ENCODE data around the gene NSUN6.
"Not testable (repeated sequence)": the region's sequence is repeated elsewhere in the genome, so short reads cannot be mapped to it uniquely, and the experiment has no call there.

The NSUN6 gene

DNA sequence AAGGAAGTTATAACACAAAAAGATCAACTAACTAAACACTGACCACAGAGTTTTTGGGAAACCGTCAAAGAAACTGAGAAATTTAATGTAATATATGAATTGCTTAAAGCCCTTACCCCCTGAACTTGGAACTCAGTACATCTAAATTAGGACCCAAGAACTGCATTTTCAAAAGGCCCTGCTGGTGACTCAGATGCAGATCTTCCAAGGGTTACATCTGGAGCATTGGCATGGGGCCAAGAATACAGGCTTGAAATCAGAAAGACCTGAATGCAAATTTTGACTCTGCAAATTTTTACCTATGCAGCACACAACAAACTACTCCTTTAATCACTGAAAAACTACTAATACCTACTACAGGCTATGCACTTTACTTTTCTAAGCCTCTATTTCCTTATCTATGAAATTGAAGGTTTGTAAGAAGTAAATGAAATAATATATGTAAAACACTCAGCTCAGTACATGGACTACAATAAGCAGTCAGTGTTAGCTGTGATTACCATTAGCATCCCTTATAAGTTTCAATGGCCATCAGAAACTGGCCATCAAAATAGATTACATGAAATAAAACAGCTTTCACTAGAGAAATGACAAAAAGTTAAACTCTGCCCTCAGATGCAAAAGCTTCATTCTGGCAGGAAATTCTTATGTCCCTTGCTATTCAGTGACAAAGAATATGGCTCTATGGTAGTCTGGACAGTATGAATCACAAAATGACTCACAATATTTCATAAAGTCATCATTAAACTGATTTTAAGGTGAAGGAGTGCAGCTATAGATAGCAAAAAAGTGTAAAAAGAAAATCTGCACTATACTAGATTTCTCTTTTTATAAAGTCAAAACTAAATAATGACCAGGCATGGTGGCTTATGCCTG is 43.6 kb downstream of the NSUN6 start:
- peak; percentile 16 to 69 for DNase-seq

DNA sequence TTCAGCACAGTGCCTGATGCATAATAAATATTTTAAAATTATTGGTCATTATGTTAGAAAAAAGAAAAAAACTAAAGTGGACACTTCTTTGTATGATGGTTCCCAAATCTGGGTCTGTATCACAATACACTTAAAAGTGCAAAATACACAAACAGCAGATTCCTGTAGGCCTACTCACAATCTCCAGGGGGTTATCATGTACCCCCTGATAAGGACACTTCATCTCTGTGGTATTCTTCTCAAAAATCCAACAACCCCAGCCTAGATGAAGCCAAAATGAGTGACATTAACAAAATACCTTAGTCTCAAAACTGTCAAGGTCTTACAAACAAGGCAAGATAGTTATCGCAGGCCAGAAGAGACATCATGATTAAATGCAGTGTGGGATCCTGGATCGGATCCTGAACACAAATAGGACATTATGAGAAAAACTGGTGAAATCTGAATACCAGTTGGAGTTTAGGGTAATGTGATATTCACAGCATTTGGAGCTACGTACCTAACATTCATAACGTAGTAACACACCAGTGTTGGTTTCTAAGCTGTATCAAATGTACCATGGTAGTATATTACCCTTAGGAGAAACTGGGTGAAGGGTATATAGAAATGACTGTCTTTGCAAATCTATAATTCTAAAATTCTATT is 45.2 kb downstream of the NSUN6 start:
- no peak for DNase-seq

DNA sequence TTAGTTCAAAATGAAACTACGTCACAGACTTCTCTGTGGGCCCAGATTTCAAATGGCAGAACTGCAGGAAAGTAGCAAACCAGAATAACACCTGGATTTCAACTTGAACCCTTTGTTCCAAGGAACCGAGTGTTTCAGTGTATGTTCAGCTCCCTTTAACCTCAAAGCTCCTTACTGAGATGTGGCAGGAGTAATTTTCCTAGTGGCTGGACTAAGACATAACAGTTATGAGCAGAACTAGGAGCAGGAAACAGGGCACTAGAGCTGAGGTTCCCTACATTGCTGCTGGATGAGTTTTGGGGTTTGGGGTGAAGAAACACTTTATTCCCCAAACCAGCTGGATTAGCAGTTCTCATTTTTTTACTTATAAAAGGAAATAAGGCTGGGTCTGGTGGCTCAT is 50.1 kb downstream of the NSUN6 start:
- DNase-seq: no peak

DNA sequence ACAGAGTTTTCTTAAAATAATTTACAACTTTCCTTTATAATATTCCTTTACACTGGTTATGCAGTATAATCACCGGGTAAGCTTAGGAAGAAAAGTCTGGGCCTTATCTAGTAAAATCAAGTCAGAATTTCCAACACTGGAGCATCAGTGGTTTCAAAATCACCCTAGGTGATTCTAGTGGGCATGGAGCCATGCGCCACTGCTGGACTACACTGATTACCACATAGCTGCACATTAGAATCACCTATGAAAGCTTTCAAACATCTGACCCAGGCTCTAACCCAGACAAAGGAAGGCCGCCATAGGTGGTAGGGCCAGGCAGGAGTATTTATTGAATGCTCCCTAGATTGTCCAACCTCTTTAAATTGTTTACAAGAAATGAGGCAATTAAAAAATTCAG is 52.0 kb downstream of the NSUN6 start:
- DNase-seq: no peak

DNA sequence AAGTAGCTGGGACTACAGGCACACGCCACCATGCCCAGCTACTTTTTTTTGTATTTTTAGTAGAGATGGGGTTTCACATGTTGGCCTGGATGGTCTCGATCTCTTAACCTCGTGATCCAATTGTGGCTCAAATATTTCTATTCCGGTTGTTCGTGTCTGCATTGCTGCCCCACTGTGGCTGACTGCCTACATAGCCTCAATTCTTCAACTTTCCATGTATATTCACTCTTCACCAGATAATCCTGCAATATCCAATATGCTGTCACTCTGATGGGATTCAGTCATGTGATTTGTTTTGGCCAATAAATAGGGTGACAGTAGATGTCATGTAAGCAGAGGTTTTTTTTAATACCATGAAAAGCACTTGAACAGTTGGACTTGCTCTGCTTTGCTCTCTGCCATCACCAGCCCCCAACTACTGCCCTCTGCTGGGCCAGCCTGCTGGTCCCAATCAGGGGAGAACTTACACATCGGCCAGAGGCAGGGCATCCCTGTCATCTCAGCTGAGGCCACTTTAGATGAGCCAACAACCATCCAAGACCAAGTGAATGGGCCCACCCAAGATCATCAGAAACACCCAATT is 56.7 kb downstream of the NSUN6 start:
- peak in 1 of 2 experiments; percentile 32 for DNase-seq

DNA sequence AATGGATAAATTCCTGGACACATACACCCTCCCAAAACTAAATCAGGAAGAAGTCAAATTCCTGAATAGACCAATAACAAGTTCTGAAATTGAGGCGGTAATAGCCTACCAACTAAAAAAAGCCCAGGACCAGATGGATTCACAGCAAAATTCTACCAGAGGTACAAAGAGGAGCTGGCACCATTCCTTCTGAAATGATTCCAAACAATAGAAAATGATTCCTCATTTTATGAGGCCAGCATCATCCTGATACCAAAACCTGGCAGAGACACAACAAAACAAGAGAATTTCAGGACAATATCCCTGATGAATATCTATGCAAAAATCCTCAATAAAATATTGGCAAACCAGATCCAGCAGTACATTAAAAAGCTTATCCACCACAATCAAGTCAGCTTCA is 60.2 kb downstream of the NSUN6 start:
- DNase-seq: not testable (repeated sequence)

DNA sequence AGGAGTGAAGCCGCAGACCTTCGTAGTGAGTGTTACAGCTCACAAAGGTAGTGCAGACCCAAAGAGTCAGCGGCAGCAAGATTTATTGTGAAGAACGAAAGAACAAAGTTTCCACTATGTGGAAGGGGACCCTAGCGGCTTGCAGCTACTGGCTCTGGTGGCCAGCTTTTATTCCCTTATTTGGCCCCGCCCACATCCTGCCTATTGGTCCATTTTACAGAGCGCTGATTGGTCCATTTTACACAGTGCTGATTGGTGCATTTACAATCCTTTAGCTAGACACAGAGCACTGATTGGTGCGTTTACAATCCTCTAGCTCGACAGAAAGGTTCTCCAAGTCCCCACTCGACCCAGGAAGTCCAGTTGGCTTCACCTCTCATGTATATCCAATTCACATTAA is 64.8 kb downstream of the NSUN6 start:
- not testable (repeated sequence) for DNase-seq

DNA sequence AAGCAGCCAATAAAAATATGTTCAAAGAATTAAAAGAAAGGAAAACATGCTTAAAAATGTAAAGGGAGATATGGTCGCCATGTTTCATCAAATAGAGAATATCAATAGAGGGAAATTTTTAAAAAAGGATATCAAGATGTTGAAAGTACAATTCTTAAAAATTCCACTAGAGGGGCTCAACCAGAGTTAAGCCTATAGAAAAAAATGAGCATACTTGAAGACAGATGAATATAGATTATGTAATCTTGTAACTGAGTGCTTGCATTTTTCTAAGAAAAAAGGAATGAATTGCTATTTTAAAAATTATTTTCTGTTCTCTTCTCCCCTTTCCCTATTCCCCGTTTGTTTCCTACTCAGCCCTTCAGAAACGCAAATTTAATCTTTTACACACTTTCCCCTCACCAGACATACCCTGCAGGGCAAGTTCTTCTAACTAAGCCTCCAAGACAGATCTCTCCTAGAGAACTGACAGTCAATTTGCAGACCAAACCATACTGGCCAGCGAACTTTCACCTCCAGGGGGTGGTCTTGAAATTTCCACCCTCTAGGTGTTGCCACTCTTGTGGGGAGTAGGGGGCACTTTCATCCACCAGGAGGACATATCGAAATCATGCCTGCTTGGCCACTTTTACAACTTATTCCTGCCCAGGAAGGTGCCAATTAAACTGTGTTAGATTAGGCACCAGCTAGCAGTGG is 67.7 kb downstream of the NSUN6 start:
- DNase-seq: peak in 1 of 2 experiments; percentile 14

DNA sequence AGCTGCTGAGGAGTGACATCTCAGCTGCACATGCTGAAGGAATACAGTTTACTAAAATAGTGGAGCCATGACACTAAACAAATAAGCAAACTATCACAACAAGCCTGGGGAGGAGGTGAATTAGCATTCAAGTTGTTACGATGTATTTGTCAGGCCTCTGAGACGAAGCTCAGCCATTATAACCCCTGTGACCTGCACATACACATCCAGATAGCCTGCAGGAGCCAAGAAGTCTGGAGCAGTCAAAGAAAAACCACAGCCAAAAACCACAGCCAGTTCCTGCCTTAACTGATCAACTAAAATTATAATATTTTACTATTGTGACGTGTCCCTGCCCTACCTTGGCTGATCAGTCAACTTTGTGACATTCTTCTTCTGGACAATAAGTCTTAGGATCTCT is 68.6 kb downstream of the NSUN6 start:
- no peak for DNase-seq

DNA sequence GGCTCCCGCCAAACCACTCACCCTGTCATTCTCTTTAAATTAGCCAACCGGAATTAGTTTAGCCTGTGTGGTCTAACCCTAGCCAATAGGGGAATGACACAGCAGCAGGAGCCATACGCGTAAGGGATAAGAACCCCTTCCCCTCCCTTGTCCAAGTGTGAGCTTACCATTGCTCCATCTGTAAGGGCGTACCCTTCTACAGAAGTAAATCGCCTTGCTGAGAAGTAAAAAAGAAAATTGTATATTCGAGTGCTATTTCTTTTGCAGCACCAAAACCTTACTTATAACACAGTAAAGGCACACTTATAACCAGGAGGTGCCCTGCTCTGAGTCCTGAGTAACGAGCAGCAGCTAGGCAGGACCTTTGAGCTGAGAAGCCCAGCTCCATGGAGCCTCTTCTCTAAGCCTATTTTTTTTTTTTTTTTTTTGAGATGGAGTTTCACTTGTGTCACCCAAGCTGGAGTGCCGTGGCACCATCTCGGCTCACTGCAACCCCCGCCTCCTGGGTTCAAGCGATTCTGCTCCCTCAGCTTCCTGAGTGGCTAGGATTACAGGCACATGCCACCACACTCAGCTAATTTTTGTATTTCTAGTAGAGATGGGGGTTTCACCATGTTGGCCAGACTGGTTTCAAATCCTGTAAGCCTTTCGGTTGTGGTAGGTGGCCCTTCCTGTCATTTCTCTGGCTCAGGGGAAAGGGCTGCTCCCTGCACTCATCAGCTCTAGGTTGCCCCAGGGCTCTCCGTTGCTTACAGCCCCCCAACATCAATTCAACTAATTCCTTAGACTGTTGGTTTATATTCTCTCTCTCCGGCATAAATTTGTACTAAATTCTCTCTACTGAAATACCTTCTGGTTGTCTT is 73.3 kb downstream of the NSUN6 start:
- DNase-seq: no peak

DNA sequence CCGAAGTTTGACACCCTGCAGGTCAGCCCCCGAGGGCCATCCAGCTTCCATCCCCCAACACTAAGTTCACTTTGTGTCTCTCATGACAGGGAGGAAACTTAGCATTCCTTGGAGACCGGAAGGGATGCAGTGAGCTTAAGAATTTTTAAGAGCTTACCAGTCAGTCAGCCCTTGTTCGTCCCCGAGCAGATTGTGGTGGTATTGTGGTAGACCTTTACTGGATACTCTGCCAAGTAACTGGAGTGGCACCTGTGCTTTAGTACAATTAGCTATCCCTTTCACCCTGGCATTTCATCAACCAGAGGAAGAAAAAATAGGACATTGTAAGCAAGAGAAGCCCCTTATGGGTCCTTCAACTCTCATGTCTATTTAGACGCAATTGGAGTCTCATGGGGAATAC is 74.8 kb downstream of the NSUN6 start:
- no peak for DNase-seq

DNA sequence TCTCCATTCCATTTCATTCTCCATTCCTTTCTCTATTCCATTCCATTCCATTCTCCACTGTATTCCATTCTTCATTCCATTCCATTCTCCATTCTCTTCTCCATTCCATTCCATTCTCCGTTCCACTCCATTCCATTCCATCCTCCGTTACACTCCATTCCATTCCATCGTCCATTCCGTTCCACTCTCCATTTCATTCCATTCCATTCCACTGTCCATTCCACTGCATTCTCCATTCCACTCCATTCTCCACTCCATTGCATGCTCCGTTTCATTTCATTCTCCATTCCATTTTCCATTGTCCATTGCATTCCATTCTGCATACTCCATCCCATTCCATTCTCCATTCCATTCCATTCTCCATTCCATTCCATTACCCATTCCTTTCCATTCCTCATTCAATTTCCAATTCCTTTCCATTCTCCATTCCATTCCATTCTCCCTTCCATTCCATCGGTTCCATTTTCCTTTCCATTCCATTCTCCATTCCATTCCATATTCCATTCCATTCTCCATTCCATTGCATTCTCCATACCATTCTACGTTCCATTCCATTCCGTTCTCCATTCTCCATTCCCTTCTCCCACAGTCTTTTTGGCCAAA is 78.3 kb downstream of the NSUN6 start:
- DNase-seq: no peak

DNA sequence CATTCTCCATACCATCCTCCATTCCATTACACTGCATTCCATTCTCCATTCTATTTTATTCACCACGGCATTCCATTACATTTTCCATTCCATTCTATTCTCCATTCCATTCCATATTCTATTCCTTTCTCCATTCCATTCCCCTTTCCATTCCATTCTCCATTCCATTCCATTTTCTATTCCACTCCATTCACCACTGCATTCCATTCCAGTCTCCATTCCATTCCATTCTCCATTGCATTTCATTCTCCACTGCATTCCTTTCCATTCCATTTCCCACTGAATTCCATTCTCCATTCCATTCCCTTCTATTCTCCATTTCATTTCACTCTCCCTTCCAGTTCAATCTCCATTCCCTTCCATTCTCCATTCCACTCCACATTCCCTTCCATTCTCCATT is 79.6 kb downstream of the NSUN6 start:
- no peak for DNase-seq

DNA sequence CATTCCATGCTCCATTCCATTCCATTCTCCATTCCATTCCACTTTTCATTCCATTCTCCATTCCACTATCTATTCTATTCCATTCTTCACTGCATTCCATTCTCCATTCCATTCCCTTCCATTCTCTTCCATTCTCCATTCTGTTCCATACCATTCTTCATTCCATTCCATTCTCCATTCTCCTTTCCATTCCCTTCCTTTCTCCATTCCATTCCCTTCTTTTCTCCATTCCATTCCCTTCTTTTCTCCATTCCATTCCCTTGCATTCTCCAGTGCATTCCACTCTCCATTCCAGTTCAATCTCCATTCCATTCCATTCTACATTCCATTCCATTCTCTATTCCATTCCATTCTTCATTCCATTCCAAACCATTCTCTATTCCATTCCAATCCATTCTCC is 80.3 kb downstream of the NSUN6 start:
- DNase-seq: no peak

DNA sequence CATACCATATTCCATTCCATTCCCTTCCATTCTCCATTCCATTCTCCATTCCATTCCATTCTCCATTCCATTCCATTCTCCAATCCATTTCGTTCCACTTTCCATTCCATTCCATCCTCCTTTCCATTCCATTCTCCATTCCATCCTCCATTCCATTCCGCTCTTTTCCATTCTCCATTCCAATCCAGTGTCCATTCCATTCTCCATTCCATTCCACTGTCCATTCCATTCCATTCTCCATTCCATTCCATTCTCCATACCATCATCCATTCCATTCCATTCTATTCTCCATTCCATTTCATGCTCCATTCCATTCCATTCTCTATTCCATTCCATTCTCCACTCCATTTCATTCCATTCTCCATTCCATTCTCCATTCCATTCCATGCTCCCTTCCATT is 81.0 kb downstream of the NSUN6 start:
- not testable (repeated sequence) for DNase-seq

DNA sequence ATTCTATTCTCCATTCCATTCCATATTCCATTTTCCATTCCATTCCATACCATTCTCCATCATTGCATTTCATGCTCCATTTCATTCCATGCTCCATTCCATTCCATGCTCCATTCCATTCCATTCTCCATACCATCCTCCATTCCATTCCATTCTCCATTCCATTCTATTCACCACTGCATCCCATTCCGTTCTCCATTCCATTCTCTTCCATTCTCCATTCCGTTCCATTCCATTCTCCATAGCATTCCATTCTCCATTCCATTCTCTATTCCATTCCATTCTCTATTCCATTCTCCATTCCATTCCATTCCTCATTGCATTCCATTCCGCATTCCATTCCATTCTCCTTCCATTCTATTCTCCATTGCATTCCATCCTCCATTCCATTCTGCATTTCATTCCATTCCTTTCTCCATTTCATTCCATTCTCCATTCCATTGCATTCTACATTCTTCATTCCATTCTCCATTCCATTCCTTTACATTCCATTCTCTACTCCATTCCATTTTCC is 84.0 kb downstream of the NSUN6 start:
- no peak for DNase-seq

DNA sequence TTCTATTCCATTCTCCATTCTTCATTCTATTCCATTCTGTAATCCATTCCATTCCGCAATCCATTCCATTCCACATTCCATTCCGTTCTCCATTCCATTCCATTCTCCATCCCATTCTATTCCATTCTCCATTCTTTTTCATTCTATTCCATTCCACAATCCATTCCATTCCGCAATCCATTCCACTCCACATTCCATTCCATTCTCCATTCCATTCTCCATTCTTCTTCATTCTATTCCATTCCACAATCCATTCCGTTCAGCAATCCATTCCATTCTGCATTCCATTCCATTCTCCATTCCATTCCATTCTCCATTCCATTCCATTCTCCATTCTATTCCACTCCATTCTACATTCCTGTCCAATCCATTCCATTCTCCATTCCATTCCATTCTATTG is 85.2 kb downstream of the NSUN6 start:
- DNase-seq: no peak

DNA sequence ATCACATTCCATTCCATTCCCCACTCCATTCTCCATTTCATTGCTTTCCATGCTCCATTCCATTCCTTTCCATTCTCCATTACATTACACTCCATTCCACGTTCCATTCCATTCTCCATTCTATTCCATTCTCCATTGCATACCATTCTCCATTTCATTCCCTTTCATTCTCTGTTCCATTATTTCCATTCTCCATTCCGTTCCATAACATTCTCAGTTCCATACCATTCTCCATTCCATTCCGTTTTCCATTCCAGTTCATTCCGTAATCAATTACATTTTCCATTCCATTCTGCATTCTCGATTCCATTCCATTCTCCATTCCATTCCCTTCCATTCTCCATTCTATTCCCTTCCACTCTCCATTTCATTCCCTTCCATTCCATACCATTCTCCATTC is 86.4 kb downstream of the NSUN6 start:
- no peak for DNase-seq

DNA sequence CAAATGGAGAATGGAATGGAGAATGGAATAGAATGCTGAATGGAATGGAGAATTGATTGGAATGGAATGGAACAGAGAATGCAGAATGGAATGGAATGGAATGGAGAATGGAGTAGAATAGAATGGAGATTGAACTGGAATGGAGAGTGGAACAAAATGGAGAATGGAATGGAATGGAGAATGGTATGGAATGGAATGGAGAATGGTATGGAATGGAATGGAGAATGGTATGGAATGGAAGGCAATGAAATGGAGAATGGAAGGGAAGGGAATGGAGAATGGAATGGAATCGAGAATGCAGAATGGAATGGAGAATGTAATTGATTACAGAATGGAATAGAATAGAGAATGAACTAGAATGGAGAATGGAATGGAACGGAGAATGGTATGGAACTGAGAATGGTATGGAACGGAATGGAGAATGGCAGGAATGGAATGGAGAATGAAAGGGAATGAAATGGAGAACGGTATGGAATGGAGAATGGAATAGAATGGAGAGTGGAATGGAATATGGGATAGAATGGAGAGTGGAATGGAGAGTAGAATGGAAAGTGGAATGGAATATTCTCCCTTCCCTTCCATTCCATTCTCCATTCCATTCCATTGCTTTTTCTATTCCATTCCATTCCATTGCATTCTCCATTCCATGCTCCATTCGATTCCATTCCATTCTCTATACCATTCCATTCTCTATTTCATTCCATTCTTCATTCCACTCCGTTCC is 88.2 kb downstream of the NSUN6 start:
- no peak for DNase-seq

DNA sequence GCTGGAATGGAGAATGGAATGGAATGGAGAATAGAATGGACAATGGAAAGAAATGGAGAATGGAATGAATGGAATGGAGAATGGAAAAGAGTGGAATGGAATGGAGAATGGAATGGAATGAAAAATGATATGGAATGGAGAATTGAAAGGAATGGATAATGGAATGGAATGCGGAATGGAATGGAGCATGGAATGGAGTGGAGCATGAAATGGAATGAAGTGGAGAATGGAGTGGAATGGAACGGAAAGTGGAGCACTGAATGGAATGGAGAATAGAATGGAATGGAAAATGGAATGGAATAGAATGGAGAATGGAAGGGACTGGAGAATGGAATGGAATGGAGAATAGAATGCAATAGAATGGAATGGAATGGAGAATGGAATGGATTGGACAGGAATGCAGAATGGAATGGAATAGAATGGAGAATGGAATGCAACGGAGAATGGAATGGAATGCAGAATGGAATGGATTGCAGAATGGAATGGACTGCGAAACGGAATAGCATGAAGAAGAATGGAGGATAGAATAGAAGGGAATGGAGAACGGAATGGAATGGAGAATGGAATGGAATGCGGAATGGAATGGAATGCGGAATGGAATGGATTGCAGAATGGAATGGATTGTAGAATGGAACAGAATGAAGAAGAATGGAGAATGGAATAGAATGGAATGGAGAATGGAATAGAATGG is 89.4 kb downstream of the NSUN6 start:
- DNase-seq: no peak

DNA sequence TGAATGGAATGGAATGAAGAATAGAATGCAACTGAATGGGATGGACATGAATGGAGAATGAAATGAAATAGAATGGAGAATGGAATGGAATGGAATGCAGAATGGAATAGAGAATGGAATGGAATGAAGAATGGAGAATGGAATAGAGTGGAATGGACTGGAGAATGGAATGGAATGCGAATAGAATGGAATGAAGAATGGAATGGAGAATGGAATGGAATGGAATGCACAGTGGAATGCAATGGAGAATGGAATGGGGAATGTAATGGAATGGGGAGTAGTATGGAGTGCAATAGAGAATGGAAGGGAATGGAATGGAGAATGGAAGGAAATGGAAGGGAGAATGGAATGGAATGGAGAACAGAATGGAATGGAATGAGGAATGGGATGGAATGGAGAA is 93.4 kb downstream of the NSUN6 start:
- DNase-seq: no peak

Measured in SW 1271 (cell line).